HepG2 (cell line): ENCODE measurements around the gene EPB41L4A. TPM values are rescaled to one million over a fixed set of nuclear protein-coding genes. Genes with fewer than 3 reads are reported as not detected.

Experiments
- ATAC-seq: fragments of 200-7000 bp; cut with Tn5 transposase; 3 replicates; pipeline ENCODE4 v1.9.1; 2020; ENCODE audit warnings: mild to moderate bottlenecking, moderate library complexity
- BruUV-seq: library from RNA; stranded (reverse); fragments of 400-500 nt; replicated peaks from 2 replicates; lab custom pipeline; 2021; lab: Mats Ljungman, UMichigan
- CTCF ChIA-PET: fragments of 300-600 bp; formaldehyde crosslinking; extraction: SDS; loops from one replicate; lab custom pipeline; 2021; ENCODE audit warnings: low total read pairs, inconsistent platforms, low intra/inter-chr PET ratio; lab: Yijun Ruan, JAX
- POLR2A ChIA-PET: fragments of 350-600 bp; sonication (Branson Sonifier 250); formaldehyde crosslinking; loops from one replicate; lab custom pipeline; 2020; ENCODE audit warnings: antibody characterized with exemption, inconsistent platforms; lab: Yijun Ruan, JAX
- DNase-seq: peaks from one replicate; pipeline ENCODE4 v3.0.0-alpha.2; 2015; ENCODE audit warnings: low spot score
- FAIRE-seq: peaks from 3 replicates; lab custom pipeline; 2011; peaks lifted over from hg19 to GRCh38; lab: Jason Lieb, UNC
- H2AFZ ChIP-seq: one replicate; pipeline ENCODE4 v1.6.1; 2011; ENCODE audit warnings: low read length, inconsistent platforms
- H3K27ac ChIP-seq: fragments of 300-600 bp; 3 replicates; pipeline ENCODE4 v1.8.0; 2011; ENCODE audit warnings: mixed run types, mild to moderate bottlenecking, mixed read lengths, low read length, inconsistent platforms; ENCODE audit not compliant: insufficient read depth; ENCODE audit errors: extremely low read length
- H3K27me3 ChIP-seq, 2 experiments: fragments of 200-600 bp in 1 of 2; 2 replicates in 1 of 2; 3 replicates in 1 of 2; pipeline versions ENCODE4 v1.6.0 to v1.8.0; 2011; ENCODE audit warnings: low read length in 2 of 2, mild to moderate bottlenecking in 2 of 2, moderate library complexity in 2 of 2, inconsistent platforms in 1 of 2; ENCODE audit not compliant: insufficient read depth in 2 of 2, control insufficient read depth in 1 of 2
- H3K36me3 ChIP-seq, 2 experiments: fragments of 200-600 bp in 1 of 2; replicated peaks in 1 of 2; 2 replicates in 1 of 2; 3 replicates in 1 of 2; pipeline versions ENCODE4 v1.5.1 to v1.8.0; 2011; ENCODE audit warnings: low read length in 2 of 2, inconsistent platforms in 1 of 2; ENCODE audit not compliant: insufficient read depth in 2 of 2, control insufficient read depth in 1 of 2
- H3K4me1 ChIP-seq: 2 replicates; pipeline ENCODE4 v1.5.1; 2012; ENCODE audit warnings: low read length, inconsistent platforms; ENCODE audit not compliant: insufficient read depth
- H3K4me2 ChIP-seq: 2 replicates; pipeline ENCODE4 v1.6.0; 2011; ENCODE audit warnings: low read depth, low read length, inconsistent platforms
- H3K4me3 ChIP-seq, 3 experiments: fragments of 200-600 bp in 1 of 3; sonication (generic), shearing (Covaris generic) in 1 of 3; replicated peaks in 1 of 3; 2 replicates each; pipeline ENCODE4 v1.5.1; 2011 to 2016; ENCODE audit warnings: low read length in 3 of 3, inconsistent platforms in 2 of 3, low read depth in 2 of 3, mild to moderate bottlenecking in 2 of 3, control low read depth in 1 of 3, mixed read lengths in 1 of 3; ENCODE audit not compliant: insufficient read depth in 1 of 3
- H3K79me2 ChIP-seq: one replicate; pipeline ENCODE4 v1.6.1; 2011; ENCODE audit warnings: low read length, inconsistent platforms; ENCODE audit not compliant: insufficient read depth
- H3K9ac ChIP-seq: 2 replicates; pipeline ENCODE4 v1.6.0; 2011; ENCODE audit warnings: mild to moderate bottlenecking, low read depth, low read length, inconsistent platforms; ENCODE audit not compliant: insufficient read depth
- H3K9me3 ChIP-seq: 2 replicates; pipeline ENCODE4 v1.5.1; 2012; ENCODE audit warnings: mild to moderate bottlenecking, low read length
- H4K20me1 ChIP-seq: 2 replicates; pipeline ENCODE4 v1.6.0; 2011; ENCODE audit warnings: inconsistent platforms, mild to moderate bottlenecking, low read length, moderate library complexity; ENCODE audit not compliant: insufficient read depth
- CCAR2 ChIP-seq: fragments of 200-400 bp; formaldehyde crosslinking; optimal IDR thresholded peaks from 2 replicates; pipeline ENCODE3; 2018; ENCODE audit warnings: low read depth, mild to moderate bottlenecking, low read length, moderate library complexity
- KAT2B ChIP-seq: fragments of 150-350 bp; IDR thresholded peaks from 2 replicates; pipeline ENCODE4 v1.6.1; 2014; ENCODE audit warnings: low read depth, low read length, borderline replicate concordance
- SMAD1 ChIP-seq: sonication (generic); formaldehyde crosslinking; IDR thresholded peaks from 2 replicates; pipeline ENCODE4 v1.4.0; 2020; ENCODE audit warnings: missing genetic modification reagents, low read depth, mild to moderate bottlenecking, borderline replicate concordance
- WIZ ChIP-seq: sonication (generic); formaldehyde crosslinking; IDR thresholded peaks from 2 replicates; pipeline ENCODE4 v1.5.1; 2020; ENCODE audit warnings: mild to moderate bottlenecking, missing genetic modification reagents
- ZNF160 ChIP-seq: sonication (generic); formaldehyde crosslinking; IDR thresholded peaks from 2 replicates; pipeline ENCODE4 v1.8.0; 2022; ENCODE audit warnings: mild to moderate bottlenecking, inconsistent platforms, missing genetic modification reagents
- ZNF317 ChIP-seq: sonication (generic); formaldehyde crosslinking; IDR thresholded peaks from 2 replicates; pipeline ENCODE4 v1.5.0; 2020; ENCODE audit warnings: mild to moderate bottlenecking, missing genetic modification reagents
- ZNF589 ChIP-seq: sonication (generic); formaldehyde crosslinking; conservative IDR thresholded peaks from 2 replicates; pipeline ENCODE4 v1.8.0; 2022; ENCODE audit warnings: mild to moderate bottlenecking, moderate library complexity, missing genetic modification reagents
- in situ Hi-C: cut with HindIII; loops from 2 replicates; pipeline ENCODE4 v1.10.0; 2017; ENCODE audit warnings: low pct_unique_long_range_greater_than_20kb; ENCODE audit not compliant: extremely low pct_ligation_motif_present
- intact Hi-C: fragments of 100-400 bp; cut with micrococcal nuclease; formaldehyde crosslinking; loops from one replicate; pipeline ENCODE4 v1.10.0; 2022; ENCODE audit not compliant: unreplicated experiment
- polyA plus RNA-seq, 8 experiments: library from polyadenylated mRNA; depleted of rRNA in 3 of 8; stranded (reverse) in 7 of 8; unstranded in 1 of 8; fragments of >200 nt; fragmentation: Illumina TruSeq in 4 of 8; extraction: Trizol in 4 of 8; gene quantifications; 2 replicates each; pipeline versions ENCODE4 v1.2.1 to v1.2.3, GENCODE V29; 2011 to 2016; ENCODE audit warnings: low read depth in 4 of 8, missing spikeins in 1 of 8, mixed read lengths in 1 of 8; ENCODE audit not compliant: insufficient read depth in 1 of 8
- total RNA-seq, 5 experiments: library from RNA; depleted of rRNA; stranded (reverse); fragments of >200 nt; fragmentation: Illumina TruSeq; extraction: Trizol; gene quantifications; 2 replicates each; pipeline ENCODE4 v1.2.3, GENCODE V29; 2016; ENCODE audit warnings: low read depth in 1 of 5
- TF ChIP-seq, protein P1 (sequence below): sonication (generic); formaldehyde crosslinking; IDR thresholded peaks from 2 replicates; pipeline ENCODE4 v1.5.0; 2020; ENCODE audit warnings: mild to moderate bottlenecking, missing genetic modification reagents
- TF ChIP-seq, protein P2 (sequence below): sonication (generic); formaldehyde crosslinking; IDR thresholded peaks from 2 replicates; pipeline ENCODE4 v1.8.1; 2023; ENCODE audit warnings: mild to moderate bottlenecking, moderate library complexity, missing genetic modification reagents
- TF ChIP-seq, protein P3 (sequence below): sonication (generic); formaldehyde crosslinking; IDR thresholded peaks from 2 replicates; pipeline ENCODE4 v1.5.1; 2020; ENCODE audit warnings: missing genetic modification reagents, mild to moderate bottlenecking, borderline replicate concordance
- TF ChIP-seq, protein P4 (sequence below): sonication (generic); formaldehyde crosslinking; IDR thresholded peaks from 2 replicates; pipeline ENCODE4 v1.4.0; 2020; ENCODE audit warnings: mild to moderate bottlenecking, missing genetic modification reagents

The EPB41L4A gene
- total and polyA plus RNA-seq, 2 of the 13 experiments (the other 11 are each of a cell fraction or from before 2014, with no cell fraction given) = 0.07 TPM; not detected in 1

DNA sequence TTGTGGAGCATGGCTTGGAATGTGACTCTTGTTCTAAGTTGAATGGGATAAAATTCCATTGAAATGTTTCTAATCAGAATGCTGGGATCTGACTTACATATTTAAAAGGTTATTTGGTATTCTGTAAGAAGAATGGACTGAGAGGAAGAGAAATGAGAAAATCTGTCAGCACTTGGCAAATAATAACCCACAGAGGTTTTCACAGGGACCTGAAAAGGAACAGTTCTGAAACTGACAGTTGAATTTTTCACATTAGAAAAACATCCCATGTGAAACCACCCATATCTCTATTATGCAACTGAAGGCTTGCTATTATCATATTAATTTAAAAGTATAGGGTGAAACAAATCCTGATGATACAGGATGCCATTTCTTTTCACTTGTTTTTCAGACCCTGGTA lies 302.7 kb downstream of the EPB41L4A start:
- no peak overlapping the region for H3K4me3 ChIP-seq
- H3K4me2 ChIP-seq = no peak overlapping the region
- TF ChIP-seq KAT2B (no peak), WIZ (no peak), CCAR2 (no peak), SMAD1 (CRISPR knock-in tag) (no peak), ZNF160 (CRISPR knock-in tag) (no peak), ZNF589 (CRISPR knock-in tag) (no peak), ZNF317 (CRISPR knock-in tag) (no peak)
- TF ChIP-seq, protein P1, sequence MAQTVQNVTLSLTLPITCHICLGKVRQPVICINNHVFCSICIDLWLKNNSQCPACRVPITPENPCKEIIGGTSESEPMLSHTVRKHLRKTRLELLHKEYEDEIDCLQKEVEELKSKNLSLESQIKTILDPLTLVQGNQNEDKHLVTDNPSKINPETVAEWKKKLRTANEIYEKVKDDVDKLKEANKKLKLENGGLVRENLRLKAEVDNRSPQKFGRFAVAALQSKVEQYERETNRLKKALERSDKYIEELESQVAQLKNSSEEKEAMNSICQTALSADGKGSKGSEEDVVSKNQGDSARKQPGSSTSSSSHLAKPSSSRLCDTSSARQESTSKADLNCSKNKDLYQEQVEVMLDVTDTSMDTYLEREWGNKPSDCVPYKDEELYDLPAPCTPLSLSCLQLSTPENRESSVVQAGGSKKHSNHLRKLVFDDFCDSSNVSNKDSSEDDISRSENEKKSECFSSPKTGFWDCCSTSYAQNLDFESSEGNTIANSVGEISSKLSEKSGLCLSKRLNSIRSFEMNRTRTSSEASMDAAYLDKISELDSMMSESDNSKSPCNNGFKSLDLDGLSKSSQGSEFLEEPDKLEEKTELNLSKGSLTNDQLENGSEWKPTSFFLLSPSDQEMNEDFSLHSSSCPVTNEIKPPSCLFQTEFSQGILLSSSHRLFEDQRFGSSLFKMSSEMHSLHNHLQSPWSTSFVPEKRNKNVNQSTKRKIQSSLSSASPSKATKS (CRISPR knock-in tag) = no peak
- TF ChIP-seq, protein P2, sequence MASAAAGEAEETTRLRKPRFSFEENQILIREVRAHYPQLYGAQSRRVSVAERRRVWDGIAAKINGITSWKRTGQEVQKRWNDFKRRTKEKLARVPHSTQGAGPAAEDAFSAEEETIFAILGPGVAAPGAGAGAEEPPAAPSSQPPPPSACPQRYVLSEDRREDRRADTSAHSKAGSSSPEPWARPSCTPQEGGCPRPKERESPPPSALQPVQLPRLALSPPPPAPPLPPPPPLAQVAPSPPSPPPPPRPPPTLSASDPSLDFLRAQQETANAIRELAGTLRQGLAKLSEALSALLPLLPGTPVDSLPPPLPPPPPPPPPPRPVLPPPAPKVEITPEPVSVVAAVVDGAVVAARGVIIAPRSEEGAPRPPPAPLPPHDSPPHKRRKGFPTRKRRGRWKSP (CRISPR knock-in tag) = no peak
- TF ChIP-seq, protein P3, sequence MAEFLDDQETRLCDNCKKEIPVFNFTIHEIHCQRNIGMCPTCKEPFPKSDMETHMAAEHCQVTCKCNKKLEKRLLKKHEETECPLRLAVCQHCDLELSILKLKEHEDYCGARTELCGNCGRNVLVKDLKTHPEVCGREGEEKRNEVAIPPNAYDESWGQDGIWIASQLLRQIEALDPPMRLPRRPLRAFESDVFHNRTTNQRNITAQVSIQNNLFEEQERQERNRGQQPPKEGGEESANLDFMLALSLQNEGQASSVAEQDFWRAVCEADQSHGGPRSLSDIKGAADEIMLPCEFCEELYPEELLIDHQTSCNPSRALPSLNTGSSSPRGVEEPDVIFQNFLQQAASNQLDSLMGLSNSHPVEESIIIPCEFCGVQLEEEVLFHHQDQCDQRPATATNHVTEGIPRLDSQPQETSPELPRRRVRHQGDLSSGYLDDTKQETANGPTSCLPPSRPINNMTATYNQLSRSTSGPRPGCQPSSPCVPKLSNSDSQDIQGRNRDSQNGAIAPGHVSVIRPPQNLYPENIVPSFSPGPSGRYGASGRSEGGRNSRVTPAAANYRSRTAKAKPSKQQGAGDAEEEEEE (CRISPR knock-in tag) = no peak
- TF ChIP-seq, protein P4, sequence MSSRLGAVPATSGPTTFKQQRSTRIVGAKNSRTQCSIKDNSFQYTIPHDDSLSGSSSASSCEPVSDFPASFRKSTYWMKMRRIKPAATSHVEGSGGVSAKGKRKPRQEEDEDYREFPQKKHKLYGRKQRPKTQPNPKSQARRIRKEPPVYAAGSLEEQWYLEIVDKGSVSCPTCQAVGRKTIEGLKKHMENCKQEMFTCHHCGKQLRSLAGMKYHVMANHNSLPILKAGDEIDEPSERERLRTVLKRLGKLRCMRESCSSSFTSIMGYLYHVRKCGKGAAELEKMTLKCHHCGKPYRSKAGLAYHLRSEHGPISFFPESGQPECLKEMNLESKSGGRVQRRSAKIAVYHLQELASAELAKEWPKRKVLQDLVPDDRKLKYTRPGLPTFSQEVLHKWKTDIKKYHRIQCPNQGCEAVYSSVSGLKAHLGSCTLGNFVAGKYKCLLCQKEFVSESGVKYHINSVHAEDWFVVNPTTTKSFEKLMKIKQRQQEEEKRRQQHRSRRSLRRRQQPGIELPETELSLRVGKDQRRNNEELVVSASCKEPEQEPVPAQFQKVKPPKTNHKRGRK = no peak
- H3K9ac ChIP-seq = no peak overlapping the region
- no peaks in the 10 kb centered on the region for H4K20me1 ChIP-seq
- no peak for FAIRE-seq
- in situ Hi-C loops = no loop called here
- ChIA-PET CTCF (no interaction called here), POLR2A (no interaction called here)
- H3K27ac ChIP-seq = no peak overlapping the region
- no TSS peak for BruUV-seq
- no peak for DNase-seq
- intact Hi-C loops = no loop called here
- H3K9me3 ChIP-seq = no peaks in the 10 kb centered on the region
- no peak overlapping the region for H2AFZ ChIP-seq
- no peak for ATAC-seq
- no peaks in the 10 kb centered on the region for H3K79me2 ChIP-seq
- H3K4me1 ChIP-seq = no peaks in the 10 kb centered on the region
- no peaks in the 10 kb centered on the region for H3K27me3 ChIP-seq
- no peaks in the 10 kb centered on the region for H3K36me3 ChIP-seq
